H1 (cell line): ENCODE results near the gene GPATCH4. TPM values are rescaled to one million over a fixed set of nuclear protein-coding genes. Genes with fewer than 3 reads are reported as not detected.

Experiments
- ASH2L ChIP-seq: fragments of 200-600, 300-600 bp; sonication (generic); IDR thresholded peaks from one replicate; pipeline ENCODE4 v1.7.1; 2017; ENCODE audit warnings: low read length
- ATF2 ChIP-seq: IDR thresholded peaks from 2 replicates; pipeline ENCODE4 v1.6.1; 2012; ENCODE audit warnings: low read length, inconsistent platforms
- ATF3 ChIP-seq: IDR thresholded peaks from 2 replicates; pipeline ENCODE4 v1.6.1; 2011; ENCODE audit warnings: low read depth, mild to moderate bottlenecking, low read length; ENCODE audit not compliant: insufficient read depth
- BCL11A ChIP-seq, 2 experiments: IDR thresholded peaks; one replicate each; pipeline ENCODE4 v1.6.1; 2011; ENCODE audit warnings: low read depth in 2 of 2, low read length in 2 of 2, mild to moderate bottlenecking in 2 of 2
- BRCA1 ChIP-seq: IDR thresholded peaks from 2 replicates; pipeline ENCODE4 v1.6.1; 2012; ENCODE audit warnings: low read depth, low read length, improper control_type of control experiment
- CHD1 ChIP-seq: IDR thresholded peaks from 2 replicates; pipeline ENCODE4 v1.6.1; 2012; ENCODE audit warnings: low read depth, low read length, improper control_type of control experiment
- CHD2 ChIP-seq: IDR thresholded peaks from 2 replicates; pipeline ENCODE4 v1.6.1; 2012; ENCODE audit warnings: low read length, improper control_type of control experiment
- CTCF ChIP-seq, 3 experiments: IDR thresholded peaks; 1 replicate in 2 of 3; 2 replicates in 1 of 3; pipeline versions ENCODE4 v1.5.1 to v1.6.1; 2011; ENCODE audit warnings: low read length in 3 of 3, mild to moderate bottlenecking in 3 of 3, inconsistent platforms in 2 of 3, low read depth in 1 of 3, moderate library complexity in 1 of 3; ENCODE audit not compliant: insufficient read depth in 1 of 3; ENCODE audit errors: control extremely low read depth in 1 of 3
- EGR1 ChIP-seq: IDR thresholded peaks from 2 replicates; pipeline ENCODE4 v1.6.1; 2011; ENCODE audit warnings: low read depth, low read length, borderline replicate concordance
- KDM5A ChIP-seq: fragments of 200-600 bp; IDR thresholded peaks from 2 replicates; pipeline ENCODE4 v1.7.1; 2012; ENCODE audit warnings: mild to moderate bottlenecking, low read length, inconsistent platforms, mixed read lengths
- MAFK ChIP-seq: IDR thresholded peaks from 2 replicates; pipeline ENCODE4 v1.6.1; 2012; ENCODE audit warnings: low read depth, mild to moderate bottlenecking, improper control_type of control experiment, low read length
- POLR2A ChIP-seq, 2 experiments: IDR thresholded peaks; 1 replicate in 1 of 2; 2 replicates in 1 of 2; pipeline ENCODE4 v1.6.1; 2011; ENCODE audit warnings: low read depth in 2 of 2, low read length in 2 of 2, mild to moderate bottlenecking in 2 of 2; ENCODE audit errors: control extremely low read depth in 1 of 2
- POU5F1 ChIP-seq: IDR thresholded peaks from 2 replicates; pipeline ENCODE4 v1.6.1; 2011; ENCODE audit warnings: low read depth, mild to moderate bottlenecking, low read length, moderate library complexity
- RAD21 ChIP-seq, 2 experiments: IDR thresholded peaks in 1 of 2; conservative IDR thresholded peaks in 1 of 2; 2 replicates each; pipeline ENCODE4 v1.6.1; 2011; ENCODE audit warnings: low read depth in 2 of 2, low read length in 2 of 2, improper control_type of control experiment in 1 of 2, inconsistent platforms in 1 of 2, mild to moderate bottlenecking in 1 of 2, moderate library complexity in 1 of 2
- RBBP5 ChIP-seq: IDR thresholded peaks from 2 replicates; pipeline ENCODE4 v1.7.1; 2012; ENCODE audit warnings: low read depth, mild to moderate bottlenecking, inconsistent platforms, low read length, moderate library complexity, borderline replicate concordance
- SIX5 ChIP-seq: IDR thresholded peaks from 2 replicates; pipeline ENCODE4 v1.6.1; 2011; ENCODE audit warnings: mild to moderate bottlenecking, low read depth, low read length
- SP1 ChIP-seq: IDR thresholded peaks from 2 replicates; pipeline ENCODE4 v1.6.1; 2011; ENCODE audit warnings: low read depth, low read length
- TAF1 ChIP-seq: IDR thresholded peaks from 2 replicates; pipeline ENCODE4 v1.6.1; 2011; ENCODE audit warnings: mild to moderate bottlenecking, low read depth, low read length
- TAF7 ChIP-seq: optimal IDR thresholded peaks from 2 replicates; pipeline ENCODE3; 2011; ENCODE audit warnings: low read depth, mild to moderate bottlenecking, inconsistent platforms, low read length, moderate library complexity, borderline replicate concordance
- TBP ChIP-seq: IDR thresholded peaks from 2 replicates; pipeline ENCODE4 v1.6.1; 2011; ENCODE audit warnings: low read depth, low read length, improper control_type of control experiment
- TEAD4 ChIP-seq: IDR thresholded peaks from 2 replicates; pipeline ENCODE4 v1.6.1; 2012; ENCODE audit warnings: low read depth, low read length, inconsistent platforms, mixed read lengths
- polyA plus RNA-seq, 7 experiments: library from polyadenylated mRNA; depleted of rRNA in 3 of 7; stranded (reverse) in 5 of 7; unstranded in 2 of 7; fragments of >200 nt in 5 of 7; fragments of 200-250 nt in 2 of 7; gene quantifications; 1 replicate in 5 of 7; 2 replicates in 1 of 7; 4 replicates in 1 of 7; pipeline versions ENCODE4 v1.2.1 to v1.2.3, GENCODE V29; 2011 to 2013; ENCODE audit warnings: missing spikeins in 2 of 7, mixed read lengths in 2 of 7
- total RNA-seq: library from RNA; stranded (reverse); fragmentation: NEBNext Ultra II Directional; extraction: Animal tissue kit (Norgen Biotek cat#: 25700); gene quantifications from 2 replicates; pipeline ENCODE4 v1.2.1, GENCODE V29; 2021

Gene GPATCH4
- total and polyA plus RNA-seq, 2 of the 8 experiments (the other 6 are each of a cell fraction or from before 2014, with no cell fraction given), result 20.5 to 47.9 TPM

- TF ChIP-seq ATF3 (no peak), BRCA1 (no peak), TBP (no peak), SP1 (no peak), POLR2A (IDR thresholded peaks at IDR 0.05; ENCODE audit: control extremely low read depth in 1 of 2, low read depth in 2 of 2, low read length in 2 of 2) (no peak; a peak in 1 of 3 replicates), EGR1 (no peak), TAF7 (no peak), MAFK (no peak), CHD2 (no peak; the same call in 1 of the 2 replicates), RBBP5 (0 out of 2 replicates have a peak, but pooled peaks have one; percentile 44), ATF2 (no peak), RAD21 (IDR thresholded peaks at IDR 0.05 in 1 of 2, conservative IDR thresholded peaks at IDR 0.05 in 1 of 2; ENCODE audit: low read depth in 2 of 2, low read length in 2 of 2) (no peak), CTCF (IDR thresholded peaks at IDR 0.05; ENCODE audit: control extremely low read depth in 1 of 3, insufficient read depth in 1 of 3, low read depth in 1 of 3, low read length in 3 of 3) (no peak), KDM5A (no peak), ASH2L (no peak), POU5F1 (no peak), TEAD4 (no peak), TAF1 (no peak), CHD1 (no peak), SIX5 (peak; percentile 79), BCL11A (IDR thresholded peaks at IDR 0.05; ENCODE audit: low read depth in 2 of 2, low read length in 2 of 2) (no peak)
Observed at GRCh38 chr1:156571919-156572662, 29.2 kb downstream of the GPATCH4 start, which contains the start of gene IQGAP3 (continued).
